Activated naive CD4-positive, alpha-beta T cell treated with anti-CD3 and anti-CD28 coated beads, Interleukin-2, amount 50 U/mL, for 72 hours (primary cell): ENCODE results near the gene ABCB11. TPM values are rescaled to one million over a fixed set of nuclear protein-coding genes. Genes with fewer than 3 reads are reported as not detected.
"Not testable (repeated sequence)": the region's sequence is repeated elsewhere in the genome, so short reads cannot be mapped to it uniquely, and the experiment has no call there.

Source experiments
- ATAC-seq, 2 donors: fragments of 150-1000 bp; cut with Tn5 transposase; 2 replicates each; pipeline ENCODE4 v1.10.0; 2021; ENCODE audit warnings: mild to moderate bottlenecking in 2 of 2, moderate library complexity in 2 of 2
- DNase-seq, 2 donors: peaks; one replicate each; pipeline ENCODE4 v3.0.0; 2021 to 2022; ENCODE audit warnings: low spot score in 2 of 2
- H3K27ac Mint-ChIP-seq, 2 donors: one replicate each; pipeline ENCODE4 v1.8.0; 2022; ENCODE audit warnings: mild to moderate bottlenecking in 2 of 2, mixed read lengths in 2 of 2
- H3K36me3 Mint-ChIP-seq, 2 donors: one replicate each; pipeline ENCODE4 v1.8.0; 2022; ENCODE audit warnings: mixed read lengths in 2 of 2
- H3K9me3 Mint-ChIP-seq, 2 donors: one replicate each; pipeline ENCODE4 v1.8.0; 2022; ENCODE audit warnings: mixed read lengths in 2 of 2
- total RNA-seq, 2 donors: library from RNA; stranded (reverse); gene quantifications; one replicate each; pipeline ENCODE4 v1.2.3, GENCODE V29; 2022

Gene ABCB11
- not detected for total RNA-seq

DNA sequence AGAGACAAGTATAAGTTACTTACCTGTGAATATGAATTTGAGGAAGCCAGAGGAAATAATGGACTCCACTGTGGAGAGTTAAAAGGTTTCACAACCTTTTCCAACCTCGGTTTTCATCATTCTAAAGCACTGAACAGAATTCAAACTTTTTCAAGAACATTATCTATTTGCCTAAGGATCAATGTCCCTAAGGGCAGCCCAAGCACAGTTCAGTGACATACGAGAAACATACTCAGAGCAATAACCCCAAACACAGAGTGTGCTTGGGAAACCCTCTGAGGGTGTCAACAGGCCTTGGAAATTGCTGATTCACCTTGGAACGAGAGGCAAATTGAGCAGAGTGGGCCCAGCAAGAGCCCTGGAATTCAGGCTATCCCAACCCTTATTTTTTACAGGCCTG lies at the start of gene ABCB11:
Gene ABCB11, minus strand, starts transcription at position 123 of the 400 bp plus-strand sequence. CDS start 13,199 bp downstream, outside the sequence.
- Mint-ChIP-seq H3K27ac (no peak within 1 kb of the TSS), H3K36me3 (peaks cover 0 to 16% of the 10 kb centered on the region in 2 donors), H3K9me3 (peaks cover 10 to 13% of the 10 kb centered on the region in 2 donors)
- DNase-seq (no peak), ATAC-seq (no peak)

- ATAC-seq, result peak in 1 of 2 donors; percentile 72
- no peak for DNase-seq
- Mint-ChIP-seq H3K9me3 (peaks cover 0 to 19% of the 10 kb centered on the region in 2 donors), H3K27ac (no peak overlapping the region), H3K36me3 (peaks cover 0 to 42% of the 10 kb centered on the region in 2 donors)
Observed at GRCh38 chr2:169080250-169081069, 49.3 kb upstream of the ABCB11 start.

DNA sequence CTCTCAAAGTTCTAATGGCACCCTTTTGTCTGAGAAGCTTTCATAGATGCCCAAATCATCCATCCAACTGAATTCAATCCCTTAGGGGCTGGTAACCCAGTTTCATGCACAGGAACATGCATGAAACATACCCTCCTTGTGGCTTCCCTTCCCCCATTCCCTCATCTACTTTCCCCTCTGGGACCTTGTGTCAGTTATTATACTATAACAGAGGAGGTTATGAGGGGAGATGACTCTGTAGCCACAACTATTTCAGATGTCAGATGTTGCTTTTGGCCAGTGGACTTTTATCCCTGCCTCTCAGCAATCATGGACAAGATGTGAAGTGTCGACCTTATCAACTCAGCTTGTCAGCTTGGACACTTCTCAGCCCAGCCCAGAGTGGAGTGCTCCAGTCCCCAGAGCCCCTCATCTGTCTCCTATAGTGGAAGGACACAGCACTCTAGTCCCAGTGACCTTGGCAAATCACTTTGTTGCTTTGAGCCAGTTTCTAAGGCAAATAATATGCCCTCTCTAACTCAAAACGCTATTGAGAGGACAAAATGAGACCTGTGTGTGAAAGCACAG lies 46.6 kb upstream of the ABCB11 start:
- H3K9me3 Mint-ChIP-seq, result peaks cover 0 to 26% of the 10 kb centered on the region in 2 donors
- H3K36me3 Mint-ChIP-seq, result peaks cover 0 to 50% of the 10 kb centered on the region in 2 donors
- H3K27ac Mint-ChIP-seq, result no peak overlapping the region
- no peak for DNase-seq
- ATAC-seq, result no peak

DNA sequence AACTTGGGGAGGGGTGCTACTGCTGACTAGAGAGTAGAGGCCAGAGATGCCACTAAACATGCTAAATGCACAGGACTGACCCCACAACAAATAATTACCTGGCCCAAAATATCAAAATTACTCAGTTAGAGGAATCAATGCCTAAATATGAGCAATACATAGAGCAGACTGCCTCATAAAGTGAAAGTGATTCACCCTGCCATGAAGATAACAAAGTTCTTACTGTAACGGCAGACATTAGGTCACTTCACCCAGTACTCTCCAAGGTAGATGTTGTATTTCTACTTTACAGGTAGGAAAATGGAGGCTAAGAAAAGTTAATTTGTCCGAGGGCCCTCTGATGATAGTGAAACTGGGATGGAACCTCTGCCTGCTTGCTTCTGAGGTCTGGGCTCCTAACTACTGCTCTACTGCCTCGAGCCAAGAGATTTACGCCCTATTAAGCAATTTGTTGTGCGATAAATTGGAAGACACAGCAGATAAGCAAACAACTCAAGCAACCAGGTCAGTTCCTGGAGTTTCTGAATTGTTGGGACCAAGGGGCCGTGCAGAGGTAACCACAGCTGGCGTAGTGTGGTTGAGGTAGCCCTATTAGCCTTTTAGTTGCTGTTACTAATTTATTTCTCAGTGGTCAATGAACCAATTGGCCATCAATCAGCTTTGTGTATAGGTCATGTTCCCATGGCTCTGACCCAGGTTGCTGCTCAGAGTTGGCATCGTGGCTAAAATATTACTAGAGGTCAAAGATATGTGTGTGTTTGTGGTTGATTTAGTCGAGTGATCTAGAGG lies 43.0 kb upstream of the ABCB11 start:
- Mint-ChIP-seq H3K36me3 (peaks cover 0 to 51% of the 10 kb centered on the region in 2 donors), H3K9me3 (peaks cover 0 to 22% of the 10 kb centered on the region in 2 donors), H3K27ac (peak overlapping the region; percentile 77 to 93)
- peak; percentile 87 to 88 for ATAC-seq
- peak in 1 of 2 donors; percentile 15 for DNase-seq

- peak overlapping the region; percentile 77 to 93 for H3K27ac Mint-ChIP-seq
- ATAC-seq (peak in 1 of 2 donors; percentile 48), DNase-seq (no peak)
- H3K36me3 Mint-ChIP-seq, result peaks cover 0 to 51% of the 10 kb centered on the region in 2 donors
- H3K9me3 Mint-ChIP-seq, result peaks cover 0 to 22% of the 10 kb centered on the region in 2 donors
Observed at GRCh38 chr2:169073211-169073962, 42.3 kb upstream of the ABCB11 start.

GRCh38 chr2:169072163-169072925 lies 41.2 kb upstream of the ABCB11 start:
- Mint-ChIP-seq H3K9me3 (peaks cover 0 to 22% of the 10 kb centered on the region in 2 donors), H3K27ac (peak overlapping the region; percentile 77 to 96), H3K36me3 (peaks cover 0 to 56% of the 10 kb centered on the region in 2 donors)
- no peak for DNase-seq
- ATAC-seq, result no peak

GRCh38 chr2:169071455-169071854 lies 40.3 kb upstream of the ABCB11 start:
- DNase-seq (no peak), ATAC-seq (no peak)
- peaks cover 0 to 16% of the 10 kb centered on the region in 2 donors for H3K9me3 Mint-ChIP-seq
- peak overlapping the region in 1 of 2 donors; percentile 32 for H3K27ac Mint-ChIP-seq
- H3K36me3 Mint-ChIP-seq, result peaks cover 0 to 50% of the 10 kb centered on the region in 2 donors

- ATAC-seq (no peak), DNase-seq (no peak)
- Mint-ChIP-seq H3K9me3 (peaks cover 0 to 11% of the 10 kb centered on the region in 2 donors), H3K27ac (peak overlapping the region; percentile 62 to 81), H3K36me3 (peaks cover 0 to 38% of the 10 kb centered on the region in 2 donors)
Observed at GRCh38 chr2:169069833-169070232, 38.7 kb upstream of the ABCB11 start.

- H3K27ac Mint-ChIP-seq, result peak within 1 kb of the TSS; percentile 62 to 81
- H3K9me3 Mint-ChIP-seq, result peaks cover 0 to 6% of the 10 kb centered on the region in 2 donors
- H3K36me3 Mint-ChIP-seq, result peaks cover 0 to 33% of the 10 kb centered on the region in 2 donors
- peak; percentile 88 to 89 for ATAC-seq
- DNase-seq, result peak; percentile 48 to 59
Observed at GRCh38 chr2:169069341-169069740, 38.2 kb upstream of the ABCB11 start, which contains the start of gene DHRS9. DHRS9 (plus strand) TSS chr2:169069563; CDS start chr2:169081582, 12,019 bp downstream.

DNA sequence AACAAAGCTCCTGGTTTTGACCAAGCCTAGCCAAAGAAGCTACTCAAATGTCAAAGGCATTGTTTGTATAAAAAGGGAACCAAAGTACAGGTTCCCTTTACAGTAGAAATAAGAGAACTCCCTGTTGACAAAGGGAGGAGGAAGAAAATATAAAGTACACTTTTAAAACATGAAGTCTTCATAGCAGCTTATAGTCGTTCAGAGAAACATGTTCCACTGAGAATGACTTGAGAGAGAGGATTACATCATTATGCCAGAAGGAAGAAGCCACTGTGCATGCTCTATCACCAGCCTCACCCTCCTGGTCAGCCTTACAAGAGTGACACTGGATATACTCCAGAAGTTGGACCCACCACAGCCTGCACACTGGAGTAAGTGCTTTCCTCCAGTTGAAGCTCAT lies 35.8 kb upstream of the ABCB11 start:
- Mint-ChIP-seq H3K9me3 (no peaks in the 10 kb centered on the region), H3K27ac (no peak overlapping the region), H3K36me3 (peaks cover 0 to 10% of the 10 kb centered on the region in 2 donors)
- ATAC-seq (no peak), DNase-seq (no peak)

DNA sequence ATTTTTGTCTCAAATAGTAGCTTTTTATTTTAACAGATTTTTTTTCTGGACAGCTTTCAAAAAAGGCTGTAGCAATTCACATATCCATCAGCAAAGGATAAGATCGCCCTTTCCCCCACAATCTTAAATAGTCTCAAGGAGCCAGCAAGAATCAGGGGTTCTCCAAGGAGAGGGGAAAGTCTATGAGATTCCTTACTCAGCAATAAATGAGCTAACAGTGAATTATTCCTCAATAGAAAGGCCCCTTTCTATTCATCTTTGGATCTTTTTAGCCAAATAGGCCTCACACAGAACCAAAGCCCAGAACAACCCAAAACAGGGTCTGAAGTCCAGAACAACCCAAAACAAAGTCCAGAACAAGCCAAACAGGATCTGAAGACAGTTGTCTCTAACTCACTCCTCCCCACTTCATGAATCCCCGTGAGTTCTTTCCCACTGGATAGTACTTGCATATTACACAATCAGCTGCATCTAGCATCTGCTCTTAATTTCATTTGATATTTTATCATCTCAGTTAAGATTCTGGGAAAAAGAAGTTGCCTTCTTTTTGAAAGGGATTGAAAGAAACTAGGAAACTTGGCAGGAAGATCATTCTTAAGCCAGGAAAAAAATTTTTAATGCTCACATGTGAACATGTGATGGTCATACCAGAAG lies 34.9 kb upstream of the ABCB11 start:
- Mint-ChIP-seq H3K9me3 (no peaks in the 10 kb centered on the region), H3K36me3 (peaks cover 0 to 5% of the 10 kb centered on the region in 2 donors), H3K27ac (no peak overlapping the region)
- ATAC-seq, result no peak
- DNase-seq, result no peak

GRCh38 chr2:169065422-169065821 lies 34.3 kb upstream of the ABCB11 start:
- Mint-ChIP-seq H3K9me3 (no peaks in the 10 kb centered on the region), H3K27ac (no peak overlapping the region), H3K36me3 (peaks cover 0 to 5% of the 10 kb centered on the region in 2 donors)
- no peak for ATAC-seq
- DNase-seq, result no peak

- ATAC-seq, H3K9me3 Mint-ChIP-seq, DNase-seq, H3K27ac Mint-ChIP-seq, H3K36me3 Mint-ChIP-seq: not testable (repeated sequence)
Observed at GRCh38 chr2:169064199-169064598, 33.1 kb upstream of the ABCB11 start.

DNA sequence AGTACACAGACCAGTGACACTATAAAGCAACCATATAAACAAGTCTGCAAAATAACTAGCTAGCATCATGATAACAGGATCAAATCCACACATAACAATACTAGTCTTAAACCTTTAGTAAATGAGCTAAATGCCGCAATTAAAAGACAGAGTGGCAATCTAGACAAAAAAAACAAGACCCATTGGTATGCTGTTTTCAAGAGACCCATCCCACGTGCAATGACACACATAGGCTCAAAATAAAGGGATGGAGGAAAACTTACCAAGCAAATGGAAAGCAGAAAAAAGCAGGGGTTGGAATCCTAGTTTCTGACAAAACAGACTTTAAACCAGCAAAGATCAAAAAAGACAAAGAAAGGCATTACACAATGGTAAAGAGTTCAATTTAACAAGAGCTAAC lies 23.5 kb upstream of the ABCB11 start:
- not testable (repeated sequence) for ATAC-seq, H3K27ac Mint-ChIP-seq, DNase-seq
- peaks cover 13 to 15% of the 10 kb centered on the region in 2 donors for H3K36me3 Mint-ChIP-seq
- H3K9me3 Mint-ChIP-seq, result peaks cover 25 to 27% of the 10 kb centered on the region in 2 donors
